Measurements from ENCODE around the gene LRRC7. TPM values are rescaled to one million over a fixed set of nuclear protein-coding genes. Genes with fewer than 3 reads are reported as not detected.

The LRRC7 gene
- total RNA-seq, 3 donors from 2014 or later, result 0.46 to 1.2 (median 1.0) TPM

DNA sequence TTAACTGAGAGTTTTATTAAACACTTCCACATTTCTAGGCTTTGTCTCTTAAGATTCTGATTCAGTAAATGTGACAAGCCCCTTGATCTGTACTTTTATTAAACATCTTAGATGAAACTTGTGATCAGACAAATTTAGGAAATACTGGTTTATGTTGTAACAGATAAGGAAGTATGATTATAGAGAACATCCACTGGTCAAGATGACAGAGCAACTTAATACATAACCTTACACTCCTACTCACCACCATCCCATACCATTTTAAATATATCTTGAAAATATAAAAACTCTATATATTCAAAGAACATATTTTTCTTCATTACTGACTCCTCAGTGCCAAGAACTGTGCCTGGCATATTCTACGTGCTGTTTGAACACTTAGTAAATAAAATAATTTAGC, 420.2 kb downstream of the LRRC7 start:
- Histone ChIP-seq H3K9me3 (no peaks in the 10 kb centered on the region), H3K4me3 (no peak overlapping the region), H3K36me3 (ENCODE audit: low read depth) (no peaks in the 10 kb centered on the region), H3K4me1 (ENCODE audit: low read depth) (no peaks in the 10 kb centered on the region)
- TF ChIP-seq, protein P1, sequence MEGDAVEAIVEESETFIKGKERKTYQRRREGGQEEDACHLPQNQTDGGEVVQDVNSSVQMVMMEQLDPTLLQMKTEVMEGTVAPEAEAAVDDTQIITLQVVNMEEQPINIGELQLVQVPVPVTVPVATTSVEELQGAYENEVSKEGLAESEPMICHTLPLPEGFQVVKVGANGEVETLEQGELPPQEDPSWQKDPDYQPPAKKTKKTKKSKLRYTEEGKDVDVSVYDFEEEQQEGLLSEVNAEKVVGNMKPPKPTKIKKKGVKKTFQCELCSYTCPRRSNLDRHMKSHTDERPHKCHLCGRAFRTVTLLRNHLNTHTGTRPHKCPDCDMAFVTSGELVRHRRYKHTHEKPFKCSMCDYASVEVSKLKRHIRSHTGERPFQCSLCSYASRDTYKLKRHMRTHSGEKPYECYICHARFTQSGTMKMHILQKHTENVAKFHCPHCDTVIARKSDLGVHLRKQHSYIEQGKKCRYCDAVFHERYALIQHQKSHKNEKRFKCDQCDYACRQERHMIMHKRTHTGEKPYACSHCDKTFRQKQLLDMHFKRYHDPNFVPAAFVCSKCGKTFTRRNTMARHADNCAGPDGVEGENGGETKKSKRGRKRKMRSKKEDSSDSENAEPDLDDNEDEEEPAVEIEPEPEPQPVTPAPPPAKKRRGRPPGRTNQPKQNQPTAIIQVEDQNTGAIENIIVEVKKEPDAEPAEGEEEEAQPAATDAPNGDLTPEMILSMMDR (IDR thresholded peaks at IDR 0.05), result no peak
- DNase-seq (no peak), ATAC-seq (no peak)
- intact Hi-C loops (cut with DNase I, micrococcal nuclease), result no loop called here

DNA sequence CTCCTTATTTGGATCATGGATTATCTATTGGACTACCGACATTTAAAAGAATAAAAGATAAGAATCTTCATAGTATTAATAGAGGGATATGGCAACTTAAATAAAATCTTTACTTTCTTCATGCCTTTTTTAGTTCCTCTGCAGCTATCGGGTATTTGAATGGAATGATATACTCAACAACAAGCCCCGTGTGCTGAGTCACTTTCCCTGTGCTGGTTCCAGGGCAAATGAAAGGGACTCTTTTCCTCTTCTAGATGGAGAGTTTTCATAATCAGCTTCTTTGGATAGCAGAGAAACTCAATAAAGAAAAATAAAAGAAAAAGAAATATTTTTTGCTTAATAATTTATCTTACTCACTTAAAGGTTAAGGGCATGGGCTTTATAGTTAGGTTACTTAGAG, 423.9 kb downstream of the LRRC7 start:
- Histone ChIP-seq H3K9me3 (no peaks in the 10 kb centered on the region), H3K4me3 (no peak overlapping the region), H3K36me3 (ENCODE audit: low read depth) (no peaks in the 10 kb centered on the region), H3K4me1 (ENCODE audit: low read depth) (no peaks in the 10 kb centered on the region)
- TF ChIP-seq, protein P1 (IDR thresholded peaks at IDR 0.05), result no peak
- intact Hi-C loops (cut with DNase I, micrococcal nuclease), result no loop called here
- no peak for DNase-seq
- ATAC-seq, result no peak

DNA sequence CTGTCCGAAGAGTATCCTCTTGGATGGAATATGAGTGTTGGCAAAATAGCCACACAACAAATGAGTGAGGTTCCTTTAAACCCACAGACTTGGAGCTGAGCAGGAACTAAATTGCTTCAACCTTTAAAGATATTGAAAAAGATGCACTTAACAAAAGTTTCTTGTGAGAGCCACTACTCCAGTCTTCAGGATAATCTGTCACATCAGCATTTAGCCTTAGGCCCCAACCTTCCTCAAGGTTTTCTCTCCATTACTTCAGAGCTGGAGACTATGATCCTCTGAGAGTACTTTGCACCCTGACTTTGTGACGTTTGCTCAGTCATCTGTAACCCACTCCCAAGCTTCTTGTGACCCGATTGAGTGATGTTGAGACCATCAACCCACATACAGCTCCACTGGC, 424.9 kb downstream of the LRRC7 start:
- Histone ChIP-seq H3K9me3 (no peaks in the 10 kb centered on the region), H3K4me3 (no peak overlapping the region), H3K36me3 (ENCODE audit: low read depth) (no peaks in the 10 kb centered on the region), H3K4me1 (ENCODE audit: low read depth) (no peaks in the 10 kb centered on the region)
- TF ChIP-seq, protein P1 (IDR thresholded peaks at IDR 0.05), result no peak
- ATAC-seq (no peak), DNase-seq (no peak)
- intact Hi-C loops (cut with DNase I, micrococcal nuclease), result no loop called here

DNA sequence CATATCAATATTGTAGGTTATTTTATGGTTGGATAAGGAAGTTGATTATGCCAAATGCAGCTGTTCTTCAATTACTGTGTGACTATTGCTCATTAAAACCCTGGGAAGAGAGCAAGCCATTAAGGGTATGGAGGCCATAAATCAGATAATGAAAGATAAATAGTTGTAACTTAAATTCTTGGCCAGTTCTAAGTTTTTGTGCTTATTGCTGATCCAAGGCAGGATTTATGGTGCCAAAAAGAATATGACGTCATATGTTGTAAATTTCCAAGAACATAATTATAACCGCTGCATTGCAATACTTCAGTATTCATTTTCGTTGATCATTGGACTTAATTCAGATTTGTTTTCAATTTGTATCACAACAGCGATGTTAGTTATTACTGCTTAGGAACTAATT, 426.1 kb downstream of the LRRC7 start:
- H3K4me3 ChIP-seq, result no peak overlapping the region
- DNase-seq, result no peak
- intact Hi-C loops (cut with DNase I, micrococcal nuclease), result no loop called here
- H3K36me3 ChIP-seq (ENCODE audit: low read depth), result no peaks in the 10 kb centered on the region
- TF ChIP-seq, protein P1 (IDR thresholded peaks at IDR 0.05), result no peak
- ATAC-seq, result no peak
- no peaks in the 10 kb centered on the region for H3K9me3 ChIP-seq
- no peaks in the 10 kb centered on the region for H3K4me1 ChIP-seq (ENCODE audit: low read depth)

DNA sequence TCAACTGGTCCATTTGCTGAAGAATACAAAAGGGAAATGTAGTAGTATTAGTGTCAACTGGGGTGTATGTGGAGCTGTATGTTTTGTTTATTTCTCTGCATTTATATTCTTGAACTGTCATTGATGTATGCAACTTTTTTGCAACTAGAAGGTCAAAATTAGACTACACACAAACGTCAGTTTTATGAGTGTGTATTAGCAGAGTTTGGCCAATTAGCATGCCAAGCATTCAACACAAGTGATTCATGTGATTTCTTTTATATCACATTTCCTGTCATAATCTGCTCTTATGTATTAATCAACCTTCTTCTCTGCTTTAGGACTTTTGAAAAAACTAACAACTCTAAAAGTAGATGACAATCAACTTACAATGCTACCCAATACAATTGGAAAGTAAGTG, 426.5 kb downstream of the LRRC7 start:
- H3K4me3 ChIP-seq, result no peak overlapping the region
- H3K4me1 ChIP-seq (ENCODE audit: low read depth), result no peaks in the 10 kb centered on the region
- DNase-seq (no peak), ATAC-seq (no peak)
- TF ChIP-seq, protein P1 (IDR thresholded peaks at IDR 0.05), result no peak
- H3K9me3 ChIP-seq, result no peaks in the 10 kb centered on the region
- intact Hi-C loops (cut with DNase I, micrococcal nuclease), result no loop called here
- no peaks in the 10 kb centered on the region for H3K36me3 ChIP-seq (ENCODE audit: low read depth)

DNA sequence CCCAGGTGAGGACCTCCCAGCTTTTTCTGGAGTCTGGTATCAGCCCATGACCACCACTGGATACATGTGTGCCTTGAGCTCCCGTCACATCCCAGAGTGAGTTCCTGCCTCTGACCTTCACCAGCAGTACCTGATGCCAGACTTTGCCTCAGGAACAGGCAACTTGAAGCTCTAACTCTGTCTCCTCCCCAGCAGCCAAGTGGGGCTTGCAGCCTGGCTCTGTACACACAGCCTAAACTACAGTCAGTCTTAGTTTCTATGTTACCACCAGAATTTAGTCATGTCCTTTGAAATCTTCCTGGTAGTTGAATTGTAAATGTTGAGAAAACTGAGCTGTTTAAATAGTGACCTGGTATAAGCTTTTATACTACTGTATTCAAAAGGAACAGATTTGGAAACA, 431.1 kb downstream of the LRRC7 start:
- no peak overlapping the region for H3K4me3 ChIP-seq
- DNase-seq, result no peak
- no peaks in the 10 kb centered on the region for H3K9me3 ChIP-seq
- no peaks in the 10 kb centered on the region for H3K36me3 ChIP-seq (ENCODE audit: low read depth)
- ATAC-seq, result no peak
- TF ChIP-seq, protein P1 (IDR thresholded peaks at IDR 0.05), result no peak
- intact Hi-C loops (cut with DNase I, micrococcal nuclease), result no loop called here
- H3K4me1 ChIP-seq (ENCODE audit: low read depth), result no peaks in the 10 kb centered on the region
